ENCODE measurements around the gene PDK1.

Gene PDK1

DNA sequence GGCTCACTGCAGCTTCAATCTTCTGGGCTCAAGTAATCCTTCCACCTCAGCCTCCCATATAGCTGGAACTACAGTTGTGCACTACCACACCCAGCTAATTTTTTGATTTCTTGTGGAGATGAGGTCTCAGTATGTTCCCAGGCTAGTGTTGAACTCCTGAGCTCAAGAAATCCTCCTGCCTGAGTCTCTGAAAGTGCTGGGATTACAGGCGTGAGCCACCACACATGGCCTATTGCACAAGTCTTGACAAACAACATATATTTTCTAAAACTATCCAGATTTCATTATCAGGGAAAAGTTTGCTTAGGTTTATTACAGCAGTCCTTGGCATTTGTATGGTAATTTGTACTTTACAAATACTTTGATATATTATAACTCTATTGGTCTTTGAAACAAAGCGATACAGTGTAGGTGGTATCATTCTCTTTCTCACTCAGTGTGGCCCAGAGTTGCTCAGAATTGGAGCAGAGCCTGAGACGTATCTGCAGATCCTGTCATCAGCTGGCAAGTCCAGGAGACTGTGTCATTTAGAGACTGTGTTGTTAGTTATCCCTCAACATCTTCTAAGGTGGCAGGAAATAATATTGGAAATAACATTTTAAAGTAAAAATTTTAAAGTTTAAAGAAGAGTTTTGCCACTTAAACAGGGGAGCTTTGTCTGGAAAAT lies 41.4 kb downstream of the PDK1 start:
- no peak for DNase-seq (ENCODE audit: low spot score)

DNA sequence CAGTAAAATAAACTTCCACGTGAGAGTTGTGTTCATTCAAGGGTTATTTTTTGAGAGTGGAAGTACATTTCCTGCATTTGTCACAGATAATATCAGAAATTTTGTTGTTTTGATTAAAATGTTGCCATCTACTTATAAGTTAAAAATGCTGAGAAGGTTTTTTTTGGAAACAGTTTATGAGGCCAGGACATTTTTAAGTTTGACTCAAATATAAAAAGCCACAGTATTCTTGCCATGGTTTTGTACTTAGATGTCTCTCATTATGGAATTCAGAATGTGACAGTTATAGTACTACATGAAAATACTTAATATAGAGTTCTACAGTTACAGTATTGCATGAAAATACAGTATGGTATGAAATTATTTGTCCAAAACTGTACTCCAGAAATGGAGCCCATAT lies 44.1 kb downstream of the PDK1 start:
- no peak for DNase-seq (ENCODE audit: low spot score)

DNA sequence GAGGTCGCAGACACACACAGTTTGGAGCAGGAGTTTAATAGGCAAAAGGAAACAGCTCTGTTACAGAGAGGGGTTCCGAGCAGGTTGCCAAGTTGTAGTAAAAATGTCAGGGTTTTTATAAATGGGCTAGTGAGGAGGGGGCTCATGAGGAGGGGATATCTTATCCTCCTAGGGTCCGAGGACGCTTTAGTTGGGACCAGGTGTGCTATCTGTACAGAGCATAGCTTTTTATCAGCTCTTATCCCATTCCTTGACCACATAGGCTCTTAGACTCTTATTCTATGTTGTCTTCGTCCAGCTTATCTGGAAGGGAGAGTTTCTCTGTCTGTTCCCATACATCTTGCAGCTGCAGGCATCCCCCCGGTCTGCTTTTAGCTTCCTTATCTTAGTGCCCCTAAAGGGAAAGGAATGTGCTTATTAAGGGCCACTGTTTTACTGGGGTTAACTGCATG lies 44.7 kb downstream of the PDK1 start:
- no peak for DNase-seq (ENCODE audit: low spot score)

DNA sequence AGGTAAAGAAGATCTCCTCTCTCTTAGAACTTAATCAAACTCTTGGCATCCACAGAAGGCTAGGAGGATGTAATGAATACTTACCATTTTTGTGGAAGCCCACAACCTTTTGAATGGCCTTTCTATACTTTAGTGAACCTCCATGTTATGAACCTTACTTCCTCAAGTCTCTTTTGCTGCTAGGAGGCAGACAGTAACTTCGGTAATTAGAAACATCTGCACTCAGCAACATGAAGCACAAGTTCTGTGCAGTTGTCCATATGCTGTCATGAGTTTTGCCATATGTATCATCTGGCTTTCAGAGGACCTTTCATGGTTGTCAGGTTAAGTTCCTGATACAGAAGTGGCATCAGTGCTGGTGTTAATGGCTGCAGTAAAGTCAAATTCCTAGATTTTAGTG lies 50.4 kb downstream of the PDK1 start:
- DNase-seq (ENCODE audit: low spot score): no peak

DNA sequence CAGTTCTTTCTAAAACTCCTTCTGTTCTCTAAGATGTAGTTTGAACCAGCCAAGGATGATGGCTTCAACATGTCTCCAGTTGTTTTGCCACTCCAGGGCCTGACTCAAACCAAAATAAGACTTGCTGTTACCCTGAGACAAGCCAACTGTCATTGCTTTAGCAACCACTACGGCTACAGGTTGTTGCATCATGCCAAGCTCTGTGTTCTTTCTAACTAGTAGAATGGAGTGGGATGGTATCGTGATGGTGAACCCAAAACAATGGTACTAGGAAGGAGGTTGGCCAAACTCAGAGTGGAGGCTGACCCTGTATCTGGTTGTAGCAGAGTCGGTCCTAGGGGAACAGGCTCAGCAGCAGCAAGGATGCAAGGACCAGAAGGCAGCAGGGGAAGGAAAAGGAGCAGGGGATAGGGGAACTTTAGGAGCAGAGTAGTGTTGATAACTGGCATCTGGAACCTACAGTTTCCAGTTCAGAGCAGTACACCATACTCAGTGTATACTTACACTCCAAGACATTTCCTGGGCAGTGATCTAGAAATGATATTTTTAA lies 51.6 kb downstream of the PDK1 start:
- no peak for DNase-seq (ENCODE audit: low spot score)

DNA sequence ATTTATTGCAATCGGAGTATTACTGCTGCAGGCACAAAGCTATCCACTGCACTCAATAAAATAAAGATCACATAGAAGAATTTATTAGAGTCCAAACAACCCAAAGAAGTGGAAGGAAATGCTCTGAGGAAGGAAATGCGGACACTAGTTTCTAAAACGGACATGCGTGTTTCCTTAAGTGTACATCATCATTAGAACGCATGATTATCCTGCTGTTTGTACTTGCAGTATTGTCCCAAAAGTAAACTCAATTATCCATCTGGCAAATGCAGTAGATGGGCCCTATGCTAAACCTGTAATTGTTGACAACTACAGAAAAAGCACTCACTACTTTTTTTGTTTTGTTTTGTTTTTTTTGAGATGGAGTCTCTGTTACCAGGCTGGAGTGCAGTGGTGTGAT lies 53.6 kb downstream of the PDK1 start:
- no peak for DNase-seq (ENCODE audit: low spot score)

DNA sequence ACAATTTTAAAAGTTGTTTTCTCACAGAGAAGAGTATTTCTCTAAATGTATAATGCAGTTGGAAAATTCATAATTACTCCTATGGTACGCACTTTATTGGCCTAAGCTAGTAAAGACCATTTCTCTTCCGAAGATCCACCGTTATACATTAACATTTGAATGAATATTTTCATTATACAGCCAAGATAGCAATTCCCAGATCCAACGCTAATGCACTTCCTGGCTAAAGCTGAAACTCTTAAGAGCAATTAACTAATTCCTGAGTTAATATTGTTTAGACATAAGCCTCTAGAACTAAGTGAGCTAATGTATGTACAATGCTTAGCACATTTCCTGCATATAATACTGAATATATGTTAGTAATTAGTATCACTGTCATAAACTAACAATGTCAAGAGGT lies 56.2 kb downstream of the PDK1 start:
- no peak for DNase-seq (ENCODE audit: low spot score)

DNA sequence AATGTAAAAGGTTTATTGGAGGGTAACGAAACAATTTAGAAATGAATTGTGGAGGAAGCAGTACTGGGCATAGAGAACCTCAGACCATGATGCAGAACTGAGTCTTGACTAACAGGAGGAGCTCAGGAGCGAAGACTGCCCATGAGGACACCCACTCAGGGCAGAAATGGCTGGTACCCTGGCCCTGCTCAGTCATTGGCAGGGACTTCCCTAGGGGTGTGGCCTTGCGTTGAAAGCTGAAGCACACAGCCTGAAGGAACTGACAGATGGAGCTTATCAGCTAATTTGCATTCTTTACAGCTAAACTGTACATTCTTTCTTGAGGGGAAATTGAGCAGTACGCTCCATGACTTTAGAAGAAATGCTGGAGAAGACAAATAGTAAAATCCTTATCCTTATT lies 57.1 kb downstream of the PDK1 start:
- no peak for DNase-seq (ENCODE audit: low spot score)

DNA sequence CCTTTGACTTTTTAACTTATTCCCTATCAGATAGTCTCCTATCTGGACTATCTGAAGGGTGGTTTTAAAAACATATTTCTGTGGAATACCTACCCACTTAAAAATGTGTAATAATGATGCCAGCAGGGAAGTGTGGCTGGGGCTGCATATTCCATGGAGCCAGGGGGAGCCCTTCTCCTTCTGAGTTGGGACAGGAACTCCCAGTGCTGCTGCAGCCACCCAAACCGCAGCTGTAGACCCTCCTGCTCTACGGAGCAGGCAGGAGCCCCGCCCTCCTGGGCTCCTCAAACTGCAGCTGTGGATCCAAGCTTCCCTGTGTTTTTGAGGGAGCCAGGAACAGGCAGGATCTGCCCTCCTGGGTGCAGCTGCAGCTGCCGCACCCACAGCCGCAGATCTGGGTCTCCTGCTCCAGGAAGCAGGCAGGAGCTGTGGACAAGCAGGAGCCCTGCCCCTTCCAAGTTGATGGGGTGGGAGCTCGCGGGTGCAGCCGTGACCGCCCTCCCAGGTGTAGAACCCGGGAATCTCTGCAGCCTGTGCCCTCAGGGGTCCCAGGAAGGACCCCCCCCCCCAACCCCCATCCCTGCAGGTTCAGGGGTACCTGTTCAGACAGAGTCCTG lies 57.8 kb downstream of the PDK1 start:
- DNase-seq (ENCODE audit: low spot score): no peak

DNA sequence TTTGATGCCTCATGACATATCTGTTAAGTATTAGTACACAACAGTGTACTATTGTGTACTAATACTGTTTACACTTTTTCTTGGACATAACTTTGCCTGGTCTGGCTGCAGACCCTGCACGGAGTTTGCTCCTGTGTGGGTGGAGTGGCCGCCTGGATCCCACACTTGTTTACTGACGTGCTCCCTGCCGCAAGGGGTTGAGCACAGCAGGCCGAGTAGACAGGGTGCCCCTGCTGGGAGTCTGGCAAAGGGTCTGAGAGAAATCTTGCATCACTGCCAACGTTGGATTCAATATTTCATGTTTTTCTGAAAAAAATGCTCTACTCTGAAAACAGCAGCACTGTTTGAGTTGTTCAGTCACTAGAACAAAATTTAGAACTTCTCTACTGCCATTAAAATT lies 59.0 kb downstream of the PDK1 start:
- no peak for DNase-seq (ENCODE audit: low spot score)

DNA sequence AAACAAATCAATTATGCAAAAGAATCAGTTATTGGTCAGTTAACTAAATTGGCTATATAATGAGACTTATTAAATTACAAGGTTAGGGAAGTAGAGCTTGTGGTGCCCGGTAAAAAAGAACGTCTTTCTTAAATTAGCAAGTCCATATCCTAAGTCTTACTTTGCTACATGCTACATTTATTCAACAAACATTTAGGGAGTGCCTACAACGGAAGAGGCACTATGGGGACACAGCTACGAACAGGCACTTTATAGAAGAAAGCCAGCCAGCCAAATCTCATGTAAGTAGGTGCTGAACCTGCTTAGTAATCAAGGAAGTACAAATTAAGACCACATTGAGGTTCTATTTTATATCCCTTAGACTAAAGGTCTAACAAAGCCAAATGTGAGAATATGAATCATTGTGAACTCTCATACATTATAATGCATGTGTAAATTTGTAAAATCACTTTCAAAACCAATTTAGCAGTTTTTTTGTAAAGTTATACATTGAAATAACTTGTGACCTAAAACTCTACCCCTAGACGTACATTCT lies 59.9 kb downstream of the PDK1 start:
- DNase-seq (ENCODE audit: low spot score): no peak

DNA sequence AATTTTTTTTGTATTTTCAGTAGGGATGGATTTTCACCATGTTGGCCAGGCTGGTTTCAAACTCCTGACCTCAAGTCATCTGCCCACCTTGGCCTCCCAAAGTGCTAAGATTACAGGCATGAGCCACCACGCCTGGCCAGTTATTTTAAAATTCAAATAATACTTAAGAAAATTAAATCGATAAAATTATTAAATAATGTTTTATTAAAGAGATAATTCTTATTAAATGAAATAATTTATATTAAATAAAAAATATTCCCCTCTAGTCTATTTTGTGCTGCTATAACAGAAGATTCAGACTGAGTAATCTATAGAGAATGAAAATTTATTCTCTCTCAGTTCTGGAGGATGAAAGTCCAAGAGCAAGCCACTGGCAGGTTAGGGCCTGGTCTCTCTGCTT lies 61.2 kb downstream of the PDK1 start:
- DNase-seq (ENCODE audit: low spot score): no peak

DNA sequence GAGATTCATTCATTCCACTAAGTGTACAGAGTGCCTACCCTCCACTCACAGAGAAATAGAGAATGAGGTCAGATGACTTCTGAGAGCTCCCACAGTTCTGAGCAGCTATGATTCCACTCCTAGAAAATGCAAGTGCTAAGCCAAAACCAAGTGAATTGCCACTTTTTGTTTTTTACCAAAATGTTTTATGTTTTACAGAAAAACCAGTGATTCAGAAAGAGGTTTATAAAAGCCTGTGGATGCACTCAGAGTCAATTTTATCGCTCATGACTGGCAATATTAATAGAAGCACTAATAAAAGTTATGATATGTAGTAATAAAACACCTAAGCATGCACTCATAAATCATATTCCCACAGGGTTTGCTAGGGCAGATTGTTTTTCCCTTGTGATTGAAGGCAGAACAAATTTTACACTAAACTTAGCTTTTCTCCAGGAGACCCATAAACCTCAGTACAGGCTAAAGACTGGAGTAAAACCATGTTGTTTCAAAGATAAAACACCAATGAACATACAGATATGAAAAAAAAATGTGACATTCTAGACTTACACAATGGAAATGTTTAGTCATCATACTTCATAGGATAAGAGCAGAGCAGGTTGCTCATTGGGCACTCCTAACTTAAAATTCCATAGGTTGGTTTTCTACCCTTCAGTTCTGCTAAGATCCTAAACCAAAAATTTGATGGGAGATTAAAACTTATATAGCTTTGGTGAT lies 67.5 kb downstream of the PDK1 start:
- no peak for DNase-seq (ENCODE audit: low spot score)

DNA sequence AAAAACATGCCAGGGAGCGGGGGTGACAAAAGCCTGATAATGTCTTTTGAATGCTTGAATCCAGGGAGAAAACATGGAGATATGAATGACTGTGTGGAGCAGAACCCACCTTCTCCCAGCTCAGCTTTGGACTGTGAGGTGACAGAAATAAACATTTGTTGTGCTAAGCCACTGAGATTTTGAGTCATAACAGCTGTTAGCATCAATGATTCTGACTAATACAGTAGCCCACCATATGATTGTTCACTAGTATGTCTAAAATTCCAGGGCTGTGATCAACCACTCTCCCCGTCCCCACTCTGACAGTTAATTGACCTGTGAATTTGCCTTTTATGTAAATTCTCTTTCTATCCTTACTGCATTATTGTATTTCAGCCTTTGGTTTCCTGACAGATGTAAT lies 69.1 kb downstream of the PDK1 start:
- no peak for DNase-seq (ENCODE audit: low spot score)

DNA sequence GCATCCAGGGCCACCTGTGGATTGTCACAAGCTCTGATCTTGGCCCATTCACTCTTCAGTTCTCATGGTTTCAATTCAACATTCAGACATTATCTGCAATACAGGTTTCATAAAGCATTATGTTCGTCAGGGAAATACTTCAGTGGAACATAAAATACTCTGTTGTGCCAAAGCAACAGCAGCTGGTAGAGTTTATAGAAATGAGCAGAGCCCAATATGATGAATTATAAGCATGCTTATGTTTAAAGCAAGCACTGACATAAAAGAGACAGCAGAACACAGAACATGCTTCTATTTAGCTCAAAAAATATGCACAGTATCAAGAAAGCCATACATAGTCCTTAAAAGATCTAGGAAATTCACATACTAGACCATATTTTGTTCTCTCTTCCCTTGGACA lies 71.3 kb downstream of the PDK1 start:
- DNase-seq (ENCODE audit: low spot score): no peak

DNA sequence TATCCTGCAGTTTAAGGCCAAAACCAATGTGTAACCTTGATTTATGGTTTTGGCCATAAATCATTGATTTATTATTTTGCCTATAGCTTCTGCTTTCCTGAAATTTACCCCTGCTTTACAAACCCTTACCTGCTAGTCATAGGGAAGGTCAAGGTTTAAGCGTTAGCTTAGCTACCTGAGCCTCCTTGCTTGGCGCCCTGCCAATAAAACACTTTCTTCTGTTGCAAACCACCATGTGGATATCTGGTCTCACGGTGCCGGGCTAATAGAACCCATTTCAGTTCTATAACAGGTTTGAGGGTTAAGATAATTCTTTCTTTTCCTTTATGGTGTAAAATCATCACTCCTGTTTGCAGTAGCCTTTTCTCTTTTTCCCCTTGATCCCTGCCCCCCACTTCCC lies 72.2 kb downstream of the PDK1 start:
- no peak for DNase-seq (ENCODE audit: low spot score)

DNA sequence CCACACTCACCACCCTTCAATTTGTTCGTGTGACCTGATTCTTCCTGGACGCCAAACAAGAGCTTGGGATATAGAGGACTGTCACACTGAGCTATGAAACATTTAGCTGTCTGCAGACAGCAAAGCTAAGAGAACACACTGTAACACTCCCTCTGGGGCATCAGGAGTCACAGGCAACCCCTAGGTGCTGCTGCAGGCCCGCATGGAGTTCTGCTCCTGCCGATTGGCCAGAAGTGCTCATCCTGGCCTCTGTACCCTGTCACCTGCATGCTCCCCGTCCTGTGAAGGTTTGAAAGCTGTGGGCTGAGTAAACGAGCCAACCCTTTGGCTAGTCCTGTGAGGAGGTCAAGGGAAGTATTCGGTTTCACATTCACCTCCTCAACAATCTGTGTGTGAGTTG lies 73.7 kb downstream of the PDK1 start:
- no peak for DNase-seq (ENCODE audit: low spot score)

DNA sequence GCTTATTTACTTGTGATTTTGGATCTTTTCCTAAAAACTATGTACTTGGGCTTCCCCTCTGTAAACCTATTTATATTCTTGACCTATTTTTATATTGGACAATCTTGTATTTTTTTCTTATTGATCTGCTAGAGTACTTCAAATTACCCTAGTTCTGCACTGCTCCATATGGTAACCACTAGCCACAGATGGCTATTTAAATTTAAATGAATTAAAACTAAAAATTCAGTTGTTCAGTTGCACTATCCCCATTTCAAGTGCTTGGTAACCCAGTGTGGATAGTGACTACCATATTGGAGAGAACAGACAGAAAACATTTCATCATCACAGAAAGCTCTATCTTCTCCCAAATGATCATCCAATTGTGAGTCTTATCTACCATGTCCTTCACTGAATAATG lies 74.3 kb downstream of the PDK1 start:
- no peak for DNase-seq (ENCODE audit: low spot score)

DNA sequence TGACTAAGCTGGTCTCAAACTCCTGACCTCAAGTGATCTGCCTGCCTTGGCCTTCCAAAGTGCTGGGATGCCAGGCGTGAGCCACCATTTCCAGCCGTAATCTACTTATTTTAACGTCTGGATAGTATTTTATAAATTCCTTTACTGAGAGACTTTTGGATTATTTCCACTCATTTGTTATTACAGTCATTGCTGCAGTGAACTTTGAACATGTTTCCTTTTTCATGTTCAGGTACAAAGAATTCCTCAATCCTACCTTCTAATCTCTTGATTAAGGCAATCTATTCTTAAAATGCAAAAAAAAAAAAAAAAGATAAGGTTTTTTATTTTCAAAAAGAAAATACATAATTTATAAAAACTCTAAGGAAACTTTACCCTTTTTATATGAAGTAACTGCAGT lies 78.6 kb downstream of the PDK1 start:
- no peak for DNase-seq (ENCODE audit: low spot score)

DNA sequence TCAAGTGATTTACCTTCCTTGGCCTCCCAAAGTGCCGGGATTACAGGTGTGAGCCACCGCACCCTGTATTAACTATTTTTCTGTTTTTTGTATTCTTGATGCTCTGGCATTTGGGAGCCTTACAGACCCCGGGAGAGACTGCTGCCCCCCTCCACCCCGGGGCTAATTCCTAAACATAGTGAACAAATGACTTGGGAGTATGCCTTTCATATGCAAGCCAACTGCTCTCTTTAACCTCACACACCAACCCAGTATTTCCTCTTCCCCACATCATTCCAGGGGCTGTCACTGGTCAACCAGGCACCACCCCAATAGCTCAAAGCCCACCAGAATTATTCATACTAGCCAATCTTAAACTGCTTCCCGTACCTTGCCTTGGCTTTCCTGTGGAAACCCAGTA lies 79.7 kb downstream of the PDK1 start:
- no peak for DNase-seq (ENCODE audit: low spot score)

DNA sequence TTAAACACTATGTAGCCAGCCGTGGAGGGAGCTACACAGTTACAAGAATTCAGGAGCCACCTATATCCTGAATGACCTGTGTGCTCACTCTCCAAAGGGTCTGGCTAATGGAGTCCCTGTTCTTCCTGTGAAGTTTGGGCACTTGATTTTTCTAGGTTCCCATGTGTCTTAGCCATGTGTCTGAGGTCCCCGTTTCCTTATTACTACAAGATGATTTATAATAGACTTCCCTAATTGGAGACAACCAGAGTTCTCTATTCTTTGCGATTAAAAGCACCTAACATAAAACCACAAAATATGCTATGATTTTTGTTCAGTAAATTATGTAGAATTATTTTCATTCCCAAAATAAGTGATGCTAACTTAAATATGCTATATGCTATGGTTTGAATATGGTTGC lies 83.4 kb downstream of the PDK1 start:
- DNase-seq (ENCODE audit: low spot score): no peak

DNA sequence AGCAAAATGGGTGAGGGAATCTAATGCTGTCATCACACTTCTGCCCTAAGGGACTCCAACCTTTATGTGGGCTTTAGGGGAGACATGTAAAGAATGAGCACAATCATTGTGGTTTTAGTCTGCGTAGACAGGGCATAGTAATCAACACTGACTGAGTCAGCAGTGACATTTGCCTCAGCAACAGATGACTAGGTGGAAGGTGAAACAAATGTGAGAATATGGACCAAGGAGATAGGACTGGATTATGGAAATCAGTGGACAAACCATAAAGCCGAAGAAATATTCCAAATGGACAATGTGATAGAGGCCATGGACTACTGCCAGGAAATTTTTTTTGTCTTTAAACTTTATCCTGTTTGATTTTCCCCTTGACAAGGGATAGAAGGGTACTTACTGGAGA lies 83.9 kb downstream of the PDK1 start:
- no peak for DNase-seq (ENCODE audit: low spot score)

DNA sequence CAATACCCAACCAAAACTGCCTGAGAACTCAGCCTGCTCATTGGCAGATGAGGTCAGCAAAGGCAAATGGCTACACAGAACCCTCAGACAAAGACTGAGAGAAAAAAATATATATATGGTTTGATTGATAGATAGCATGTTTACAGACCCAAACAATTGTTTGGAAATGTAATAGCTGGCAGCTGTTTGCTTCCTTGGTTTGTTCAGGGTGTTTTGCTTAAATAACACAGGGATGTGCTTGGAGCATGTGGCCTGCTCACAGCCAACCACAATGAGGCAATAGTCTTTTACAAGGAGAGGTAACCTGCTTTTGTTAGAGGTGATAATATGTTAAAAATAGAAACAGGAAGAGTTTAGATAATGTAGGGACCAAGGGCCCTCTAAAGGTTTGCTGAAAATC lies 84.5 kb downstream of the PDK1 start:
- DNase-seq (ENCODE audit: low spot score): no peak
